HCT116 (cell line): ENCODE data around the gene VRK1. TPM values are rescaled to one million over a fixed set of nuclear protein-coding genes. Genes with fewer than 3 reads are reported as not detected.

Experiments
- ATAC-seq: fragments of 200-7000 bp; cut with Tn5 transposase; 2 replicates; pipeline ENCODE4 v1.9.1; 2020; ENCODE audit warnings: mild to moderate bottlenecking, moderate library complexity
- BruUV-seq: library from RNA; stranded (reverse); fragments of 400-500 nt; replicated peaks from 2 replicates; lab custom pipeline; 2021; lab: Mats Ljungman, UMichigan
- CTCF ChIA-PET: fragments of 300-600 bp; sonication (Branson Sonifier 250); formaldehyde crosslinking; loops from one replicate; lab custom pipeline; 2021; ENCODE audit warnings: antibody characterized with exemption; lab: Charles Lee
- POLR2A ChIA-PET: fragments of 300-600, 350-600 bp; sonication (Branson Sonifier 250); formaldehyde crosslinking; loops from one replicate; lab custom pipeline; 2021; ENCODE audit warnings: antibody characterized with exemption; lab: Charles Lee
- RAD21 ChIA-PET, 2 experiments: fragments of 300-600 bp; sonication (Branson Sonifier 250); formaldehyde crosslinking; loops; one replicate each; lab custom pipeline; 2023; ENCODE audit warnings: low total read pairs in 2 of 2; ENCODE audit not compliant: uncharacterized antibody in 2 of 2, unreplicated experiment in 2 of 2, low non-redundant PET in 1 of 2; lab: Charles Lee
- DNase-seq: peaks from one replicate; pipeline ENCODE4 v3.0.0-alpha.2; 2010; ENCODE audit warnings: low read depth, low spot score
- H2AFZ ChIP-seq: fragments of 200-600 bp; shearing (Covaris generic), sonication (generic); 2 replicates; pipeline ENCODE4 v1.6.1; 2017; ENCODE audit warnings: low read depth, mixed run types, mixed read lengths, antibody characterized with exemption, low read length; ENCODE audit not compliant: poor library complexity, severe bottlenecking
- H3K27ac ChIP-seq: 2 replicates; pipeline ENCODE4 v1.5.1; 2012; ENCODE audit warnings: low read depth, low read length
- H3K27me3 ChIP-seq: fragments of 200-600 bp; sonication (generic); 2 replicates; pipeline ENCODE4 v1.6.1; 2016; ENCODE audit warnings: mixed run types, low read length, mixed read lengths; ENCODE audit not compliant: insufficient read depth
- H3K36me3 ChIP-seq, 2 experiments: fragments of 200-500 bp in 1 of 2; fragments of 200-600 bp in 1 of 2; sonication (Bioruptor generic) in 1 of 2; sonication (generic) in 1 of 2; 2 replicates each; pipeline versions ENCODE4 v1.5.1 to v1.6.1; 2014 to 2016; ENCODE audit warnings: low read length in 2 of 2, inconsistent platforms in 1 of 2, mixed read lengths in 1 of 2, mixed run types in 1 of 2; ENCODE audit not compliant: insufficient read depth in 2 of 2, control insufficient read depth in 1 of 2
- H3K4me1 ChIP-seq, 2 experiments: fragments of 200-600 bp in 1 of 2; sonication (generic) in 1 of 2; 2 replicates each; pipeline versions ENCODE4 v1.5.1 to v1.6.1; 2012 to 2017; ENCODE audit warnings: low read length in 2 of 2, inconsistent platforms in 1 of 2, mild to moderate bottlenecking in 1 of 2, mixed read lengths in 1 of 2, mixed run types in 1 of 2, moderate library complexity in 1 of 2; ENCODE audit not compliant: insufficient read depth in 2 of 2, control insufficient read depth in 1 of 2
- H3K4me2 ChIP-seq: fragments of 200-600 bp; sonication (generic); 2 replicates; pipeline ENCODE4 v1.6.1; 2017; ENCODE audit warnings: mixed run types, low read length, mixed read lengths
- H3K4me3 ChIP-seq, 2 experiments: fragments of 200-600 bp in 1 of 2; sonication (generic) in 1 of 2; replicated peaks in 1 of 2; 2 replicates each; pipeline ENCODE4 v1.5.1; 2011 to 2016; ENCODE audit warnings: low read length in 2 of 2, control low read depth in 1 of 2, low read depth in 1 of 2, mild to moderate bottlenecking in 1 of 2, mixed read lengths in 1 of 2, mixed run types in 1 of 2
- H3K79me2 ChIP-seq: fragments of 200-600 bp; sonication (generic); 2 replicates; pipeline ENCODE4 v1.6.1; 2017; ENCODE audit warnings: mild to moderate bottlenecking, mixed run types, low read length, moderate library complexity, mixed read lengths; ENCODE audit not compliant: insufficient read depth
- H3K9ac ChIP-seq: fragments of 200-600 bp; sonication (generic); 2 replicates; pipeline ENCODE4 v1.6.1; 2016; ENCODE audit warnings: low read length, mixed read lengths
- H3K9me2 ChIP-seq: fragments of 200-600 bp; sonication (generic), shearing (Covaris generic); 2 replicates; pipeline ENCODE4 v1.6.1; 2017; ENCODE audit warnings: mixed run types, mild to moderate bottlenecking, moderate library complexity; ENCODE audit not compliant: insufficient read depth
- H3K9me3 ChIP-seq, 2 experiments: fragments of 200-500 bp in 1 of 2; fragments of 200-600 bp in 1 of 2; sonication (Bioruptor generic) in 1 of 2; sonication (generic) in 1 of 2; 2 replicates each; pipeline ENCODE4 v1.6.1; 2014 to 2017; ENCODE audit warnings: low read length in 2 of 2, mixed read lengths in 2 of 2, inconsistent platforms in 1 of 2, low read depth in 1 of 2, mild to moderate bottlenecking in 1 of 2, mixed run types in 1 of 2, moderate library complexity in 1 of 2; ENCODE audit not compliant: control insufficient read depth in 1 of 2, insufficient read depth in 1 of 2
- H4K20me1 ChIP-seq: fragments of 200-600 bp; sonication (generic), shearing (Covaris generic); 2 replicates; pipeline ENCODE4 v1.6.1; 2017; ENCODE audit warnings: mixed run types, mild to moderate bottlenecking, moderate library complexity; ENCODE audit not compliant: insufficient read depth
- MAX ChIP-seq: IDR thresholded peaks from 2 replicates; pipeline ENCODE4 v1.6.1; 2012
- POLR2AphosphoS5 ChIP-seq: IDR thresholded peaks from 2 replicates; pipeline ENCODE4 v1.6.1; 2011; ENCODE audit warnings: mild to moderate bottlenecking, low read depth, low read length, moderate library complexity
- RAD21 ChIP-seq: IDR thresholded peaks from 2 replicates; pipeline ENCODE4 v1.6.1; 2012; ENCODE audit warnings: low read depth, mild to moderate bottlenecking
- SP1 ChIP-seq: IDR thresholded peaks from 2 replicates; pipeline ENCODE4 v1.6.1; 2012; ENCODE audit warnings: low read depth
- TCF7L2 ChIP-seq: IDR thresholded peaks from 2 replicates; pipeline ENCODE4 v1.7.0; 2011; ENCODE audit warnings: borderline replicate concordance, inconsistent platforms; ENCODE audit not compliant: insufficient read depth, insufficient read length; ENCODE audit errors: extremely low read depth
- YY1 ChIP-seq: IDR thresholded peaks from 2 replicates; pipeline ENCODE4 v1.6.1; 2011; ENCODE audit warnings: low read length, low read depth, moderate library complexity, mild to moderate bottlenecking; ENCODE audit not compliant: insufficient replicate concordance; ENCODE audit errors: extremely low read depth
- ZFX ChIP-seq: fragments of 450-650 bp; IDR thresholded peaks from 2 replicates; pipeline ENCODE4 v1.6.1; 2017
- ZNF274 ChIP-seq: fragments of 200-500 bp; sonication (Bioruptor generic); IDR thresholded peaks from 2 replicates; pipeline ENCODE4 v1.6.1; 2014; ENCODE audit warnings: mild to moderate bottlenecking, low read depth, low read length, inconsistent platforms
- intact Hi-C: fragments of 100-400 bp; cut with micrococcal nuclease; formaldehyde crosslinking; loops from 2 replicates; pipeline ENCODE4 v1.10.0; 2022
- total RNA-seq: library from RNA; stranded (reverse); gene quantifications from one replicate; pipeline ENCODE4 v1.2.1, GENCODE V29; 2021; ENCODE audit not compliant: unreplicated experiment
- TF ChIP-seq, protein P1 (sequence below), 3 experiments: fragments of 200-600 bp in 1 of 3; sonication (generic) in 1 of 3; IDR thresholded peaks in 2 of 3; conservative IDR thresholded peaks in 1 of 3; 2 replicates each; pipeline ENCODE4 v1.5.1; 2012 to 2017; ENCODE audit warnings: low read depth in 2 of 3, low read length in 2 of 3, antibody characterized with exemption in 1 of 3, borderline replicate concordance in 1 of 3, control low read depth in 1 of 3, mild to moderate bottlenecking in 1 of 3, mixed read lengths in 1 of 3, mixed run types in 1 of 3, moderate library complexity in 1 of 3; ENCODE audit not compliant: insufficient read depth in 1 of 3

Gene VRK1
- total RNA-seq, 1 experiment from 2014 or later = 51.4 TPM

GRCh38 chr14:96811985-96812667, 14.9 kb downstream of the VRK1 start:
- H3K9me3 ChIP-seq = no peaks in the 10 kb centered on the region
- no peaks in the 10 kb centered on the region for H3K9me2 ChIP-seq
- RAD21 ChIA-PET = no interaction called here
- TF ChIP-seq YY1 (no peak), SP1 (no peak), RAD21 (no peak), ZNF274 (no peak), MAX (no peak), POLR2AphosphoS5 (no peak), TCF7L2 (no peak), ZFX (no peak)
- TF ChIP-seq, protein P1, sequence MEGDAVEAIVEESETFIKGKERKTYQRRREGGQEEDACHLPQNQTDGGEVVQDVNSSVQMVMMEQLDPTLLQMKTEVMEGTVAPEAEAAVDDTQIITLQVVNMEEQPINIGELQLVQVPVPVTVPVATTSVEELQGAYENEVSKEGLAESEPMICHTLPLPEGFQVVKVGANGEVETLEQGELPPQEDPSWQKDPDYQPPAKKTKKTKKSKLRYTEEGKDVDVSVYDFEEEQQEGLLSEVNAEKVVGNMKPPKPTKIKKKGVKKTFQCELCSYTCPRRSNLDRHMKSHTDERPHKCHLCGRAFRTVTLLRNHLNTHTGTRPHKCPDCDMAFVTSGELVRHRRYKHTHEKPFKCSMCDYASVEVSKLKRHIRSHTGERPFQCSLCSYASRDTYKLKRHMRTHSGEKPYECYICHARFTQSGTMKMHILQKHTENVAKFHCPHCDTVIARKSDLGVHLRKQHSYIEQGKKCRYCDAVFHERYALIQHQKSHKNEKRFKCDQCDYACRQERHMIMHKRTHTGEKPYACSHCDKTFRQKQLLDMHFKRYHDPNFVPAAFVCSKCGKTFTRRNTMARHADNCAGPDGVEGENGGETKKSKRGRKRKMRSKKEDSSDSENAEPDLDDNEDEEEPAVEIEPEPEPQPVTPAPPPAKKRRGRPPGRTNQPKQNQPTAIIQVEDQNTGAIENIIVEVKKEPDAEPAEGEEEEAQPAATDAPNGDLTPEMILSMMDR (IDR thresholded peaks at IDR 0.05 in 2 of 3, conservative IDR thresholded peaks at IDR 0.05 in 1 of 3; ENCODE audit: borderline replicate concordance in 1 of 3, insufficient read depth in 1 of 3, low read depth in 2 of 3, low read length in 2 of 3) = no peak
- H2AFZ ChIP-seq = no peak overlapping the region
- peaks cover 100% of the 10 kb centered on the region for H3K79me2 ChIP-seq
- no peaks in the 10 kb centered on the region for H3K4me1 ChIP-seq
- no peak for DNase-seq
- BruUV-seq = no TSS peak
- CTCF ChIA-PET = no interaction called here
- no peak overlapping the region for H3K27ac ChIP-seq
- H3K9ac ChIP-seq = no peak overlapping the region
- H3K4me3 ChIP-seq = no peak overlapping the region
- H4K20me1 ChIP-seq = peaks cover 40% of the 10 kb centered on the region
- no peaks in the 10 kb centered on the region for H3K27me3 ChIP-seq
- intact Hi-C loops = no loop called here
- POLR2A ChIA-PET = no interaction called here
- ATAC-seq = no peak
- no peak overlapping the region for H3K4me2 ChIP-seq
- no peaks in the 10 kb centered on the region for H3K36me3 ChIP-seq
